GM23338 (cell line): ENCODE results near the gene PROCA1. TPM values are rescaled to one million over a fixed set of nuclear protein-coding genes. Genes with fewer than 3 reads are reported as not detected.

ENCODE experiments used
- ATAC-seq: fragments of 200-7000 bp; cut with Tn5 transposase; 3 replicates; pipeline ENCODE4 v1.9.1; 2020
- DNase-seq: peaks from one replicate; pipeline ENCODE4 v3.0.0-alpha.2; 2015; ENCODE audit warnings: low spot score
- H2AFZ ChIP-seq: fragments of 200-600 bp; sonication (generic); 2 replicates; pipeline ENCODE4 v1.8.0; 2016; ENCODE audit warnings: antibody characterized with exemption, mild to moderate bottlenecking, moderate library complexity
- H3F3A ChIP-seq: fragments of 200-600 bp; sonication (generic); replicated peaks from 2 replicates; pipeline ENCODE4 v1.8.0; 2017; ENCODE audit warnings: antibody characterized with exemption, mixed run types, low read depth
- H3K27ac ChIP-seq: fragments of 200-600 bp; sonication (generic); 2 replicates; pipeline ENCODE4 v1.6.1; 2016; ENCODE audit warnings: low read depth
- H3K27me3 ChIP-seq: fragments of 200-600 bp; sonication (generic); 2 replicates; pipeline ENCODE4 v1.8.0; 2016; ENCODE audit warnings: mild to moderate bottlenecking, mixed run types, moderate library complexity; ENCODE audit not compliant: insufficient read depth
- H3K36me3 ChIP-seq: fragments of 200-600 bp; sonication (generic); 2 replicates; pipeline ENCODE4 v1.8.0; 2016; ENCODE audit warnings: mild to moderate bottlenecking; ENCODE audit not compliant: insufficient read depth
- H3K4me1 ChIP-seq: fragments of 200-600 bp; sonication (generic); 2 replicates; pipeline ENCODE4 v1.8.0; 2016; ENCODE audit warnings: mild to moderate bottlenecking, moderate library complexity; ENCODE audit not compliant: insufficient read depth
- H3K4me2 ChIP-seq: fragments of 200-600 bp; sonication (generic); 2 replicates; pipeline ENCODE4 v1.7.1; 2017; ENCODE audit warnings: mixed run types
- H3K4me3 ChIP-seq: fragments of 200-600 bp; sonication (generic); 2 replicates; pipeline ENCODE4 v1.6.1; 2016; ENCODE audit warnings: mixed run types
- H3K79me2 ChIP-seq: fragments of 200-600 bp; sonication (generic); replicated peaks from 2 replicates; pipeline ENCODE4 v1.8.0; 2017; ENCODE audit warnings: mild to moderate bottlenecking; ENCODE audit not compliant: insufficient read depth
- H3K9me2 ChIP-seq: fragments of 200-600 bp; sonication (generic); 2 replicates; pipeline ENCODE4 v1.8.0; 2017; ENCODE audit not compliant: insufficient read depth
- H4K20me1 ChIP-seq: fragments of 200-600 bp; sonication (generic); replicated peaks from 2 replicates; pipeline ENCODE4 v1.8.0; 2017; ENCODE audit warnings: mild to moderate bottlenecking; ENCODE audit not compliant: insufficient read depth
- H3K27ac Mint-ChIP-seq: 2 replicates; pipeline ENCODE4 v1.8.0; 2020; ENCODE audit warnings: inconsistent platforms, mild to moderate bottlenecking, moderate library complexity, mixed read lengths
- H3K27me3 Mint-ChIP-seq: 3 replicates; pipeline ENCODE4 v1.8.0; 2022; ENCODE audit warnings: low read depth, mild to moderate bottlenecking, moderate library complexity, mixed read lengths, inconsistent platforms; ENCODE audit not compliant: insufficient read depth, poor library complexity
- H3K36me3 Mint-ChIP-seq: 3 replicates; pipeline ENCODE4 v1.8.0; 2021; ENCODE audit warnings: low read depth, mild to moderate bottlenecking, inconsistent platforms, moderate library complexity, mixed read lengths
- H3K4me1 Mint-ChIP-seq: 3 replicates; pipeline ENCODE4 v1.8.0; 2020; ENCODE audit warnings: mild to moderate bottlenecking, inconsistent platforms, mixed read lengths
- H3K4me3 Mint-ChIP-seq: 3 replicates; pipeline ENCODE4 v1.8.0; 2021; ENCODE audit warnings: moderate library complexity, mild to moderate bottlenecking, inconsistent platforms, mixed read lengths
- H3K9me3 Mint-ChIP-seq: 3 replicates; pipeline ENCODE4 v1.8.0; 2020; ENCODE audit warnings: moderate library complexity, mild to moderate bottlenecking, inconsistent platforms, mixed read lengths
- CREB1 ChIP-seq: fragments of 250-450 bp; sonication (Bioruptor Pico); IDR thresholded peaks from 2 replicates; pipeline ENCODE4 v1.5.0; 2020; ENCODE audit warnings: low read depth, mild to moderate bottlenecking, moderate library complexity
- EZH2phosphoT487 ChIP-seq: fragments of 200-600 bp; sonication (generic); IDR thresholded peaks from one replicate; pipeline ENCODE4 v1.8.1; 2018; ENCODE audit warnings: antibody characterized with exemption; ENCODE audit not compliant: unreplicated experiment
- JUNB ChIP-seq: IDR thresholded peaks from one replicate; pipeline ENCODE4 v1.6.1; 2016; ENCODE audit warnings: antibody characterized with exemption; ENCODE audit not compliant: unreplicated experiment
- POLR2AphosphoS5 ChIP-seq: IDR thresholded peaks from 2 replicates; pipeline ENCODE4 v1.6.1; 2016; ENCODE audit warnings: antibody characterized with exemption, low read depth
- ZNF331 ChIP-seq: fragments of 250-450 bp; sonication (Bioruptor Pico); IDR thresholded peaks from 2 replicates; pipeline ENCODE4 v1.5.0; 2020; ENCODE audit warnings: low read depth, mild to moderate bottlenecking, moderate library complexity
- polyA plus RNA-seq: library from polyadenylated mRNA; unstranded; fragments of >200 nt; fragmentation: Nextera tagmentation; extraction: Ambion mirVana; gene quantifications from 2 replicates; pipeline ENCODE4 v1.2.1, GENCODE V29; 2016
- total RNA-seq: library from RNA; depleted of rRNA; stranded (reverse); fragments of >200 nt; shearing (Covaris generic); gene quantifications from 2 replicates; pipeline ENCODE4 v1.2.3, GENCODE V29; 2014
- TF ChIP-seq, protein P1 (sequence below): IDR thresholded peaks from one replicate; pipeline ENCODE4 v1.6.1; 2018; ENCODE audit warnings: antibody characterized with exemption; ENCODE audit not compliant: unreplicated experiment
- TF ChIP-seq, protein P2 (sequence below): IDR thresholded peaks from 2 replicates; pipeline ENCODE4 v1.6.1; 2016; ENCODE audit warnings: antibody characterized with exemption
- TF ChIP-seq, protein P3 (sequence below), 2 experiments: fragments of 200-600 bp in 1 of 2; sonication (generic) in 1 of 2; conservative IDR thresholded peaks; 2 replicates each; pipeline versions ENCODE4 v1.5.1 to v1.6.1; 2016 to 2017; ENCODE audit warnings: antibody characterized with exemption in 2 of 2, low read depth in 2 of 2, mild to moderate bottlenecking in 2 of 2, moderate library complexity in 1 of 2

PROCA1 gene
- total and polyA plus RNA-seq, 2 experiments from 2014 or later, result 11.3 to 14.4 TPM

DNA sequence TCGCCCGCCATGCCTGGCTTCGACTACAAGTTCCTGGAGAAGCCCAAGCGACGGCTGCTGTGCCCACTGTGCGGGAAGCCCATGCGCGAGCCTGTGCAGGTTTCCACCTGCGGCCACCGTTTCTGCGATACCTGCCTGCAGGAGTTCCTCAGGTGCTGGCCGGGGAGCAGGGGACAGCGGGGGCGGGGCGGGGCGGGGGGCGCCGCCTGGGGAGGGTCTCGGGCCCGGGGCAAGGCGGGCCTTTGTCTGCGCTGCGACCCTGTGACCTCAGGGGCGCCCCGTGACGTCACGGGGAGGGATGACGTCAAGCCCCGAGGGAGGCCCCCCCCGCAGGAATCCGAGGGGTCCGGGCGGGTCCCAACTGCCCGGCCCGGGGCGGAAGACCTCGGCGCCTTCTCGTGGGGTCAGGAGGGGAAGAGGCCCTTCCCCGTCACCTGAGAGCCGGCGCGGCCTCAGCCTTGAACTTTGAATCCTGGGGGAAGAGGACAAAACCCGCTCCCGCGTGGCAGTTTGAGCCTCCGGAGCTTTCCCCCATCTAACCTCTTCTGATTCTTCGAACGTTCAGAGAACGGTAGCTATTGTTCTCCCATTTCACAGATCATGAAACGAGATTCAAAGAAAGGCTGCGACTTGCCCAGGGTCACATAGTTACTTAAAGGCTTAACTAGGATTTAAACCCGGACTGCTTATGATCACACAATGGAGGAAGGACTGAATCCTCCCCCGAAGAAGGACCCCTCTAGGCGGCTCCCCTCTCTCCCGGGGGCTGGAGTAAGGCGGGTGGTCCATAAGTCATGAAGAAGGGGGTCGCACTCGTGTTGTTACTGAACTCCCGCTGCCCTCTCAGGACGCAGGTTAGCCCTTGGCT is 32.6 kb upstream of the PROCA1 start:
- peak; percentile 5 for ATAC-seq
- H3K4me3 Mint-ChIP-seq, result peak overlapping the region; percentile 91
- H3K27ac ChIP-seq, result peak overlapping the region; percentile 99
- H3K4me1 Mint-ChIP-seq, result peaks cover 38% of the 10 kb centered on the region
- H3K9me2 ChIP-seq, result no peaks in the 10 kb centered on the region
- H3K4me1 ChIP-seq, result peaks cover 32% of the 10 kb centered on the region
- no peaks in the 10 kb centered on the region for H3K27me3 ChIP-seq
- TF ChIP-seq EZH2phosphoT487, result no peak
- 0 out of 2 replicates have a peak, but pooled peaks have one; percentile 40 for TF ChIP-seq POLR2AphosphoS5
- TF ChIP-seq CREB1 (CRISPR knock-in tag), result peak; percentile 99
- peaks cover 32% of the 10 kb centered on the region for H3K79me2 ChIP-seq
- peaks cover 42% of the 10 kb centered on the region for H3F3A ChIP-seq
- no peaks in the 10 kb centered on the region for H3K9me3 Mint-ChIP-seq
- H3K4me2 ChIP-seq, result peak overlapping the region; percentile 96
- peaks cover 15% of the 10 kb centered on the region; the same call in 1 of the 2 replicates for H3K36me3 ChIP-seq
- peaks cover 52% of the 10 kb centered on the region for H3K36me3 Mint-ChIP-seq
- H3K27ac Mint-ChIP-seq, result peak overlapping the region; percentile 98
- H3K4me3 ChIP-seq, result peak overlapping the region; percentile 93
- H2AFZ ChIP-seq, result no peak overlapping the region
- peaks cover 8% of the 10 kb centered on the region; the same call in 1 of the 2 replicates for H4K20me1 ChIP-seq
- DNase-seq, result peak; percentile 86
- H3K27me3 Mint-ChIP-seq, result peaks cover 38% of the 10 kb centered on the region

DNA sequence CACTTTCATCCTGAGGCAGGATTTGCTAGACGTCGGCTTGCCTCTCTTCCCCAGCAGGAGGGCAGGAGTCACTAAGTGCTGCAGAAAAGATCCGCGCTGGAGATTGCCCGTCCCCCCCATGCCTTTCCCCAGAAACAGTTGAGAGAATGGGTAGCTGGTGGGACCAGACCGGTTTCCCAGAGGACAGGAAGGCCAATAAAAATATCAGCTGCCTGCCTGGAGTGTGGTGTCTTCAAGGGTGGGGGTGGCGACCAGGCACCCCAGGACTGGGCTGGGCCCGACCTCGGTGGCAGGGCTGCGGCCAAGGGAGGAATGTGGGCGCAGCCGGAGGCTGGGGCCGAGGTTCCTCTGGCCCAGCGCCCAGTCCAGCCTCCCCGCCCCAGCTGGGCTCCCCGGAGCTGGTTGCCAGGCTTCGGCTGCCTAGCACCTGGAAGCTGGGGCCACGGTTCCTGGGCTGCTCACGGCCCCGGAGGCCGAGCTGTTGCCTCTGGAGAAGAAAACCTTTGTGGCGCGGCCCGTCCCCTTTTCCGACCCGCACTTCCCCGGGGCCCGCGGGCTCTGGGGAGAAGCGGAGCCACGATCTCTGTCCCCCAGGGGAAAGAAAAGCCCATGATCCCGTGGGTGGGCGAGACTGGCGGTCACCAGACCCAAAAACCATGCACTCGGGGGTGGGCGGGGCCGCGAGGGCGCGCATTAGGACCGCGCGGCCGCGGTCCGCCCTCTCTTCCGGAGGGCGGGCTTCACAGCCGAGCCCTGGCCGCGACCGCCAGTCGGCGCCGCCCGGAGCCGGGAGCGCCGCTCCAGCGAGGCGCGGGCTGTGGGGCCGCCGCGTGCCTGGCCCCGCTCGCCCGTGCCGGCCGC is 31.8 kb upstream of the PROCA1 start, which contains the start of gene TRAF4:
Gene TRAF4 (plus strand): TSS at position 769 of the 861 bp plus-strand sequence. CDS start 102 bp downstream, outside the sequence.
- Histone ChIP-seq H3K36me3 (peaks cover 10% of the 10 kb centered on the region; the same call in 1 of the 2 replicates), H4K20me1 (peaks cover 8% of the 10 kb centered on the region; the same call in 1 of the 2 replicates), H3K4me2 (peak within 1 kb of the TSS; percentile 96), H3K9me2 (no peaks in the 10 kb centered on the region), H3F3A (peaks cover 33% of the 10 kb centered on the region), H3K4me1 (peaks cover 32% of the 10 kb centered on the region), H3K4me3 (peak within 1 kb of the TSS; percentile 93), H3K79me2 (peaks cover 32% of the 10 kb centered on the region), H3K27ac (peak within 1 kb of the TSS; percentile 99), H3K27me3 (no peaks in the 10 kb centered on the region), H2AFZ (no peak within 1 kb of the TSS)
- ATAC-seq, result peak; percentile 45
- peak within 1 kb of the TSS; percentile 91 for H3K4me3 Mint-ChIP-seq
- peak; percentile 91 for DNase-seq
- TF ChIP-seq, protein P1, sequence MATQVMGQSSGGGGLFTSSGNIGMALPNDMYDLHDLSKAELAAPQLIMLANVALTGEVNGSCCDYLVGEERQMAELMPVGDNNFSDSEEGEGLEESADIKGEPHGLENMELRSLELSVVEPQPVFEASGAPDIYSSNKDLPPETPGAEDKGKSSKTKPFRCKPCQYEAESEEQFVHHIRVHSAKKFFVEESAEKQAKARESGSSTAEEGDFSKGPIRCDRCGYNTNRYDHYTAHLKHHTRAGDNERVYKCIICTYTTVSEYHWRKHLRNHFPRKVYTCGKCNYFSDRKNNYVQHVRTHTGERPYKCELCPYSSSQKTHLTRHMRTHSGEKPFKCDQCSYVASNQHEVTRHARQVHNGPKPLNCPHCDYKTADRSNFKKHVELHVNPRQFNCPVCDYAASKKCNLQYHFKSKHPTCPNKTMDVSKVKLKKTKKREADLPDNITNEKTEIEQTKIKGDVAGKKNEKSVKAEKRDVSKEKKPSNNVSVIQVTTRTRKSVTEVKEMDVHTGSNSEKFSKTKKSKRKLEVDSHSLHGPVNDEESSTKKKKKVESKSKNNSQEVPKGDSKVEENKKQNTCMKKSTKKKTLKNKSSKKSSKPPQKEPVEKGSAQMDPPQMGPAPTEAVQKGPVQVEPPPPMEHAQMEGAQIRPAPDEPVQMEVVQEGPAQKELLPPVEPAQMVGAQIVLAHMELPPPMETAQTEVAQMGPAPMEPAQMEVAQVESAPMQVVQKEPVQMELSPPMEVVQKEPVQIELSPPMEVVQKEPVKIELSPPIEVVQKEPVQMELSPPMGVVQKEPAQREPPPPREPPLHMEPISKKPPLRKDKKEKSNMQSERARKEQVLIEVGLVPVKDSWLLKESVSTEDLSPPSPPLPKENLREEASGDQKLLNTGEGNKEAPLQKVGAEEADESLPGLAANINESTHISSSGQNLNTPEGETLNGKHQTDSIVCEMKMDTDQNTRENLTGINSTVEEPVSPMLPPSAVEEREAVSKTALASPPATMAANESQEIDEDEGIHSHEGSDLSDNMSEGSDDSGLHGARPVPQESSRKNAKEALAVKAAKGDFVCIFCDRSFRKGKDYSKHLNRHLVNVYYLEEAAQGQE, result no peak
- TF ChIP-seq, protein P2, sequence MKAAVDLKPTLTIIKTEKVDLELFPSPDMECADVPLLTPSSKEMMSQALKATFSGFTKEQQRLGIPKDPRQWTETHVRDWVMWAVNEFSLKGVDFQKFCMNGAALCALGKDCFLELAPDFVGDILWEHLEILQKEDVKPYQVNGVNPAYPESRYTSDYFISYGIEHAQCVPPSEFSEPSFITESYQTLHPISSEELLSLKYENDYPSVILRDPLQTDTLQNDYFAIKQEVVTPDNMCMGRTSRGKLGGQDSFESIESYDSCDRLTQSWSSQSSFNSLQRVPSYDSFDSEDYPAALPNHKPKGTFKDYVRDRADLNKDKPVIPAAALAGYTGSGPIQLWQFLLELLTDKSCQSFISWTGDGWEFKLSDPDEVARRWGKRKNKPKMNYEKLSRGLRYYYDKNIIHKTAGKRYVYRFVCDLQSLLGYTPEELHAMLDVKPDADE, result peak; percentile 43; the same call in 1 of the 2 replicates
- TF ChIP-seq ZNF331 (CRISPR knock-in tag) (no peak), JUNB (no peak), CREB1 (CRISPR knock-in tag) (peak; percentile 19; the same call in 1 of the 2 replicates), POLR2AphosphoS5 (peak; percentile 38)
- TF ChIP-seq, protein P3, sequence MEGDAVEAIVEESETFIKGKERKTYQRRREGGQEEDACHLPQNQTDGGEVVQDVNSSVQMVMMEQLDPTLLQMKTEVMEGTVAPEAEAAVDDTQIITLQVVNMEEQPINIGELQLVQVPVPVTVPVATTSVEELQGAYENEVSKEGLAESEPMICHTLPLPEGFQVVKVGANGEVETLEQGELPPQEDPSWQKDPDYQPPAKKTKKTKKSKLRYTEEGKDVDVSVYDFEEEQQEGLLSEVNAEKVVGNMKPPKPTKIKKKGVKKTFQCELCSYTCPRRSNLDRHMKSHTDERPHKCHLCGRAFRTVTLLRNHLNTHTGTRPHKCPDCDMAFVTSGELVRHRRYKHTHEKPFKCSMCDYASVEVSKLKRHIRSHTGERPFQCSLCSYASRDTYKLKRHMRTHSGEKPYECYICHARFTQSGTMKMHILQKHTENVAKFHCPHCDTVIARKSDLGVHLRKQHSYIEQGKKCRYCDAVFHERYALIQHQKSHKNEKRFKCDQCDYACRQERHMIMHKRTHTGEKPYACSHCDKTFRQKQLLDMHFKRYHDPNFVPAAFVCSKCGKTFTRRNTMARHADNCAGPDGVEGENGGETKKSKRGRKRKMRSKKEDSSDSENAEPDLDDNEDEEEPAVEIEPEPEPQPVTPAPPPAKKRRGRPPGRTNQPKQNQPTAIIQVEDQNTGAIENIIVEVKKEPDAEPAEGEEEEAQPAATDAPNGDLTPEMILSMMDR (conservative IDR thresholded peaks at IDR 0.05; ENCODE audit: low read depth in 2 of 2), result peak in 1 of 2 experiments; percentile 19; a peak in 1 of 4 replicates
- H3K27ac Mint-ChIP-seq, result peak within 1 kb of the TSS; percentile 98
- no peaks in the 10 kb centered on the region for H3K9me3 Mint-ChIP-seq
- peaks cover 49% of the 10 kb centered on the region for H3K36me3 Mint-ChIP-seq
- H3K4me1 Mint-ChIP-seq, result peaks cover 31% of the 10 kb centered on the region
- peaks cover 41% of the 10 kb centered on the region for H3K27me3 Mint-ChIP-seq
